ENCODE measurements around the gene SLC25A34. TPM values are rescaled to one million over a fixed set of nuclear protein-coding genes. Genes with fewer than 3 reads are reported as not detected.
A peak's percentile ranks its signal among the peaks of the same experiment; 100 is the strongest.

SLC25A34 gene
- total RNA-seq, 1 donor from 2014 or later, result 6.1 TPM

GRCh38 chr1:15734901-15735300 lies 1.2 kb upstream of the SLC25A34 start:
- peaks cover 4% of the 10 kb centered on the region for H3K36me3 Mint-ChIP-seq
- TF ChIP-seq CTCF (IDR thresholded peaks at IDR 0.05; ENCODE audit: unreplicated experiment), result no peak
- no peaks in the 10 kb centered on the region for H3K9me3 Mint-ChIP-seq
- H3K27me3 Mint-ChIP-seq (ENCODE audit: low read depth), result no peaks in the 10 kb centered on the region
- no peak overlapping the region for H3K27ac Mint-ChIP-seq
- H3K4me1 Mint-ChIP-seq, result no peaks in the 10 kb centered on the region
- no peak overlapping the region for H3K4me3 Mint-ChIP-seq
- DNase-seq (ENCODE audit: low spot score in 2 of 2, unreplicated experiment in 2 of 2), result no peak

- Mint-ChIP-seq H3K4me3 (no peak overlapping the region), H3K9me3 (no peaks in the 10 kb centered on the region), H3K4me1 (no peaks in the 10 kb centered on the region), H3K27me3 (ENCODE audit: low read depth) (no peaks in the 10 kb centered on the region), H3K36me3 (peaks cover 4% of the 10 kb centered on the region), H3K27ac (no peak overlapping the region)
- DNase-seq (ENCODE audit: low spot score in 2 of 2, unreplicated experiment in 2 of 2), result no peak
- TF ChIP-seq CTCF (IDR thresholded peaks at IDR 0.05; ENCODE audit: unreplicated experiment), result no peak
These were observed 587 bp upstream of the SLC25A34 start for GRCh38 chr1:15735304-15736037.

GRCh38 chr1:15736892-15737261 lies 819 bp downstream of the SLC25A34 start:
- no peak for TF ChIP-seq CTCF (IDR thresholded peaks at IDR 0.05; ENCODE audit: unreplicated experiment)
- no peak for DNase-seq (ENCODE audit: low spot score in 2 of 2, unreplicated experiment in 2 of 2)
- H3K4me1 Mint-ChIP-seq, result peaks cover 5% of the 10 kb centered on the region
- no peak overlapping the region for H3K27ac Mint-ChIP-seq
- H3K9me3 Mint-ChIP-seq, result no peaks in the 10 kb centered on the region
- H3K36me3 Mint-ChIP-seq, result peaks cover 3% of the 10 kb centered on the region
- H3K4me3 Mint-ChIP-seq, result no peak overlapping the region
- no peaks in the 10 kb centered on the region for H3K27me3 Mint-ChIP-seq (ENCODE audit: low read depth)

GRCh38 chr1:15737324-15738319 lies 1.6 kb downstream of the SLC25A34 start:
- Mint-ChIP-seq H3K4me1 (peaks cover 5% of the 10 kb centered on the region), H3K27ac (peak overlapping the region; percentile 25), H3K27me3 (ENCODE audit: low read depth) (no peaks in the 10 kb centered on the region), H3K36me3 (no peaks in the 10 kb centered on the region), H3K9me3 (no peaks in the 10 kb centered on the region), H3K4me3 (no peak overlapping the region)
- no peak for DNase-seq (ENCODE audit: low spot score in 2 of 2, unreplicated experiment in 2 of 2)
- no peak for TF ChIP-seq CTCF (IDR thresholded peaks at IDR 0.05; ENCODE audit: unreplicated experiment)

DNA sequence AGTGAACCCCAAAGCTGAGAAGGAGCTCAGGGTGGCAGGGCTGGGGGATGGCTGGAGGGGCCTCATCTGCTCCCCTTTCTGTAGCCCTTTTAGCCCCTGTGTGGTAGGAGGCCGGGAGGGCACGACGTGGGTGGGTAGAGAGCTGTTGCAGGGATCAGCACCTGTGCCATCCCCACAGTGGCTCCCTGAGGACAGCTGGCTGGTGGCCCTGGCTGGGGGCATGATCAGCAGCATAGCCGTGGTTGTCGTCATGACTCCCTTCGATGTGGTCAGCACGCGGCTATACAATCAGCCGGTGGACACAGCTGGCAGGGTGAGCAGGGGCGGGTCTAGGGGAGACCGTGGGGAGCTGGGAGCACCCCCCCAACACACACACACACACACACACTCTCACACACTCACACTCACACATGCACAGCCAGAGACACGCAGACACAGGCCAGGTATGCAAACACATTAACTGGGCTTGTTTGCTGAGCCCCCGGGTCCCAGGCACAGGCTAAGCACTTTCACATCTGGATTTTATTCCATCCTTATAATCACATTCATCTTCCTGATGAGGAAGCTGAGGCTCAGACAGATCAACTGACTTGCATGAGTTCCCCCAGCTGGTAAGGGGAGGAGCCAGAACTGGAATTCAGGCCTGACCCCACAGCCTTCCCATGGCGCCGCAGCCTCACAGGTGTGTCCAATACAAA lies 2.5 kb downstream of the SLC25A34 start:
- TF ChIP-seq CTCF (IDR thresholded peaks at IDR 0.05; ENCODE audit: unreplicated experiment), result no peak
- Mint-ChIP-seq H3K27ac (no peak overlapping the region), H3K36me3 (no peaks in the 10 kb centered on the region), H3K4me3 (no peak overlapping the region), H3K9me3 (no peaks in the 10 kb centered on the region), H3K27me3 (ENCODE audit: low read depth) (no peaks in the 10 kb centered on the region), H3K4me1 (peaks cover 5% of the 10 kb centered on the region)
- no peak for DNase-seq (ENCODE audit: low spot score in 2 of 2, unreplicated experiment in 2 of 2)

Measured in mesothelial cell of epicardium (in vitro differentiated cells).